NT2/D1 (cell line): ENCODE measurements around the gene DPP6.

Experiments
- DNase-seq: peaks from one replicate; pipeline ENCODE4 v3.0.0-alpha.2; 2011; ENCODE audit warnings: low read depth, low spot score
- H3K27me3 ChIP-seq: 2 replicates; pipeline ENCODE4 v1.6.0; 2011; ENCODE audit warnings: mild to moderate bottlenecking; ENCODE audit not compliant: insufficient read length, insufficient read depth
- H3K36me3 ChIP-seq: 2 replicates; pipeline ENCODE4 v1.6.1; 2011; ENCODE audit warnings: mild to moderate bottlenecking, low read length, mixed read lengths; ENCODE audit not compliant: insufficient read depth, insufficient read length
- H3K4me1 ChIP-seq: 2 replicates; pipeline ENCODE4 v1.5.1; 2011; ENCODE audit not compliant: insufficient read depth, insufficient read length
- H3K4me3 ChIP-seq: 2 replicates; pipeline ENCODE4 v1.5.1; 2011; ENCODE audit warnings: low read depth; ENCODE audit not compliant: insufficient read length
- H3K9ac ChIP-seq: 2 replicates; pipeline ENCODE4 v1.6.0; 2011; ENCODE audit warnings: low read depth; ENCODE audit not compliant: insufficient read length
- H3K9me3 ChIP-seq: 2 replicates; pipeline ENCODE4 v1.5.1; 2011; ENCODE audit warnings: mild to moderate bottlenecking, low read length; ENCODE audit not compliant: insufficient read depth
- SUZ12 ChIP-seq: IDR thresholded peaks from 2 replicates; pipeline ENCODE4 v1.6.1; 2011; ENCODE audit not compliant: insufficient read length, insufficient read depth; ENCODE audit errors: extremely low read depth
- YY1 ChIP-seq: IDR thresholded peaks from 2 replicates; pipeline ENCODE4 v1.6.1; 2011; ENCODE audit not compliant: insufficient read length, insufficient read depth
- ZNF274 ChIP-seq: IDR thresholded peaks from 2 replicates; pipeline ENCODE4 v1.6.1; 2011; ENCODE audit warnings: mild to moderate bottlenecking, low read depth, low read length

DPP6 gene

DNA sequence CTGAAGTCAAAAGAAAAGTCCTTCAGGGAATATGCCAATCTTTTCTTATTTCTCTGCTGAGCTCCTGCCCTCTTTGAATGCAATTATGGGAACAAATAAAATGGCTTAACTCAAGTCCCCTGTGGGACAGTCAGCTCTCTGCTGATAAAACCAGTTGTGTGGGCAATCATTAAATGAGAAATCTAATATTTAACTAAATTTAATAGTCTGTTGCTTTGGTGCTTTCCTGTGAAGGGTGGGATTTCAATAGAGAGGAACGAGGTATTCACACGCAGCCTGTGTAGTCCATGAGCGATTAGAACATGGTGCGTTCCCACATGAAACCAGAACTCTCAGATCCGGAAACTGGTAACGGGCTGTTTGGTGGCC is 812.3 kb downstream of the DPP6 start:
- TF ChIP-seq ZNF274 (no peak), YY1 (no peak), SUZ12 (no peak)
- no peaks in the 10 kb centered on the region for H3K9me3 ChIP-seq
- H3K4me3 ChIP-seq: no peak overlapping the region
- peaks cover 11% of the 10 kb centered on the region for H3K27me3 ChIP-seq
- peaks cover 6% of the 10 kb centered on the region for H3K4me1 ChIP-seq
- H3K36me3 ChIP-seq: no peaks in the 10 kb centered on the region
- no peak overlapping the region for H3K9ac ChIP-seq
- no peak for DNase-seq

DNA sequence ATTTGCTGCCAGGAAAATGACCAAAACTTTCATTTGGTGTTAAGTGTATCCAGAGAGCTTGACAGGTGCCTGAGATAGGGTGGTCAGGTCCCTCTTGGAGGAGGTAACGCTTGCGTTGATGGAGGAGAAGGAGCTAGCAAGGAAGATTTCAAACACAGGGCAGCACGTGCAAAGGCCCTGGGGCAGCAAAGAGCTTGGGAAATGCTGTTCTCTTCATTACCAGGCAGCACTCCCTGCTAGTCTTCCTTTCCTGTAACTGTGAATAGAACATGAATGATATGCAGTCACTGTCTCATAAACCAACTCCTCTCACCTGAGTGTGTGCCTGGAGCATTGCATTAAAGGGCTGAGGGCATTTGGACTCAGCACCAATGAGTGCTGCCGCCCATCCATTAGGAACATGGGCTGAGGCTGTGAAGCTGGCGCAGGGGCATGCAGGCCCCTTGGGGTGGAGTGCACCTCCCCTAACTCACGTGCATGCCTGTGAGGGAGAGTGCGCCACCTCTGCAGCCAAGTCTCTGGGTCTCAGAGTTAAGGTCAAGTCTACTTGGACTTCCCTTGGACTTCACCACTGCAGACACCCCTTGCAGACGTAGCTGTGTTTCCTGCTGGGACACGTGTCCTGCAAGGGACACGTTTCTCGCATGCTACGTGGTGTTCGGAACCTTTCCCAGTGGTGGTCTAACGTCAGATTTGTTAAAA is 813.9 kb downstream of the DPP6 start:
- DNase-seq: no peak
- H3K4me1 ChIP-seq: peaks cover 7% of the 10 kb centered on the region
- no peaks in the 10 kb centered on the region for H3K9me3 ChIP-seq
- H3K9ac ChIP-seq: no peak overlapping the region
- H3K27me3 ChIP-seq: peaks cover 11% of the 10 kb centered on the region
- no peak overlapping the region for H3K4me3 ChIP-seq
- no peaks in the 10 kb centered on the region for H3K36me3 ChIP-seq
- no peak for TF ChIP-seq YY1
- no peak for TF ChIP-seq ZNF274
- TF ChIP-seq SUZ12: no peak

- Histone ChIP-seq H3K27me3 (peaks cover 11% of the 10 kb centered on the region), H3K4me3 (no peak overlapping the region), H3K36me3 (no peaks in the 10 kb centered on the region), H3K9ac (no peak overlapping the region), H3K4me1 (peaks cover 7% of the 10 kb centered on the region), H3K9me3 (no peaks in the 10 kb centered on the region)
- TF ChIP-seq SUZ12: no peak
- TF ChIP-seq YY1: no peak
- TF ChIP-seq ZNF274: no peak
- DNase-seq: no peak
Observed at GRCh38 chr7:154867068-154867467, 814.9 kb downstream of the DPP6 start.

DNA sequence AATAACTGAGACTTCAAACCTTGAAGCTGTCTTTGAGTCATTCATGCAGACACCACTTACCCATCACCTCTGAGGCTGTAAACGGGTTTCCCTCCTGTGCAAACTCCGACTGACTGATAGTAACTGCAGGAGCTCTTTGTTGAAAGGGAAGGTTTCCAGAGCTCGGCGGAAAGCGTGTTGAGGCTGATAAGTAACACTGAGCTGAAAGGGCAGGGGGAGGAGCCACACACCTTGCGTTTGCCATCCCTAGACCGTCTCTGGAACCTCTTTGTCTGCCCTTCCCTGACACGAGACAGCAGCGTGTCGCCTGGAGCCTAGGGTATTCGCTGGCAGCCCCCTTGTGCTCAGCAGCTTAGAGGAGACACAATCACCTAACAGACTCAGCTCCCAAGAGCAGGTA is 816.7 kb downstream of the DPP6 start:
- Histone ChIP-seq H3K9ac (peak overlapping the region; percentile 8), H3K36me3 (no peaks in the 10 kb centered on the region), H3K9me3 (no peaks in the 10 kb centered on the region), H3K4me3 (no peak overlapping the region), H3K27me3 (peaks cover 11% of the 10 kb centered on the region), H3K4me1 (peaks cover 11% of the 10 kb centered on the region)
- TF ChIP-seq ZNF274: no peak
- TF ChIP-seq SUZ12: no peak
- no peak for TF ChIP-seq YY1
- no peak for DNase-seq

DNA sequence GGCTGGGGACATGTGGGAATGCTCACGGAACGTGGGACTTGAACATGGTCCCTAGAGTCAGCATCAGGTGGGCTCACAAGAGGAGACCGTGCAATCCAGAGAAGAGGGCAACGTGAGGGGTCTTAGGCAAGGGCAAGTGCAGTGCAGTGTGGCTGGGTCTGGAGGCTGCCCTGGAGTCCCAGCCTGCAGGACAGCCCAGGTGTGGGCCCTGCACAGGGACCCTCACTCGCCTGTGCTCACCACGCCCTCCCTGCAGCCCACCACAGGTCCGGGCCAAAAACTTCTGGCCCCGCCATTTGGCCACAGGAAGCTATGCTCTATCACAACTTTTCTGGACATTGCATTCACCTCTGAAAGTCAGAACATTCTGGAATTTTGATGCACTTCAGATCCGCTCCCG is 817.2 kb downstream of the DPP6 start:
- Histone ChIP-seq H3K4me3 (no peak overlapping the region), H3K36me3 (no peaks in the 10 kb centered on the region), H3K27me3 (peaks cover 11% of the 10 kb centered on the region), H3K9ac (no peak overlapping the region), H3K9me3 (no peaks in the 10 kb centered on the region), H3K4me1 (peaks cover 11% of the 10 kb centered on the region)
- TF ChIP-seq YY1 (no peak), SUZ12 (no peak), ZNF274 (no peak)
- no peak for DNase-seq

DNA sequence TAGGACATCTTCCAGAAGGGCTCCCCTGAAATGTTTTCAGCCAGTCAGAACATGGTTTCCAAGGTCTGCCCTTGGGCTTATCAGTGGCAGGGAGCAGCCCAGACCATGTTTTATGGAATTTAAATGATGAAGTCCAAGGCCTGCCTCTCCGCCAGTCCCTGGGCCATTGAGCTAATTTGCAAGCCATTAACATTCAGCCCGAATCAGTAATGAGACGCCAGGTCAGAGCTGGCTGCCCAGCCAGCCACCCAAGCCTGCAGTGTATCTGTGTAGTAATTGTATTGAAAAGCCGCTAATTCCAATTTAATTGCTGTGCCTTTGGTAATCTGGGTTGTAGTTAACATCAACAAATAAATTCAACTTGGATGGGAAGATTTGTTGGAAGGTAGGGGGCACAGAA is 819.3 kb downstream of the DPP6 start:
- no peaks in the 10 kb centered on the region for H3K9me3 ChIP-seq

DNA sequence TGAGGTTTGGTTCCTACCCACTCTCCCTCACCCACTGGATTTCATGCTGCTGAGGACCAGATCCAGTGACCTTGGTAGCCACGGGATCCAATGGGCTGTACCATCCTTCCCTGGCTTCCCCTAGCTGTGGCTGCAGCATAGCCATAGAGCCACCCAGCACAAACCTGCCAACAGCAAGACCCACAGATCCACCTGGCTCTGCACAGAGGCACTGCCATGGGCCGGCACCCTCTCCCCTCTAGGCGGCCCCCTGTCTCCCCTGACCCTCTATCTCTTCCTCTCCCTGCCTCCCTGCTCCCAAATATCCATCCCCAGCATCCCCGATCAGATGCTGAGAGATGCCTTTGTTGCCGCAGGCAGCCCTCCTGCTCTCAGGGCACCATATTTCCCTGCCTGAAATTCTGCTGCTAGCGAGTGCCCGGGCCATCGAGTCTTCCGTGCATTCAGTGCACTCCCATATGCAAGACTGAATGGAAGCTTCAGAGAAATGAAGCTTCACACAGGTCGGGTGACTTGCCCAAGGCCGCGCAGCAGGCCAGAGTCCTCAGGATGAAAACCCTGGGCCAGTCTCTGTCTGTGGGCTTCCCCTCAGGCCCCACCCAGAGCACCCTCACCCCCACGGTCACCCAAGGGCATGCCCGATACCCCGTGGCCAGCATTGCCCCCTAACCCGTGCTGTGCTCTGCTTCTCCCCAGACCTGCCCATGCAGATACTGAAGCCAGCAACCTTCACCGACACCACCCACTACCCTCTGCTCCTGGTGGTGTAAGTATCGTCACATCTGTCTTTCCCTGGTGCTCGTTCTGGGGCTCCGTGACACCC is 819.9 kb downstream of the DPP6 start:
- Histone ChIP-seq H3K9me3 (no peaks in the 10 kb centered on the region), H3K9ac (no peak overlapping the region), H3K4me3 (no peak overlapping the region), H3K4me1 (peaks cover 13% of the 10 kb centered on the region), H3K27me3 (peaks cover 16% of the 10 kb centered on the region), H3K36me3 (no peaks in the 10 kb centered on the region)
- TF ChIP-seq YY1 (no peak), SUZ12 (no peak), ZNF274 (no peak)
- no peak for DNase-seq

More for the DNA sequence above, 819.3 kb downstream of the DPP6 start:
- TF ChIP-seq ZNF274 (no peak), SUZ12 (no peak), YY1 (no peak)
- Histone ChIP-seq H3K27me3 (peaks cover 16% of the 10 kb centered on the region), H3K4me3 (no peak overlapping the region), H3K36me3 (no peaks in the 10 kb centered on the region), H3K4me1 (peaks cover 11% of the 10 kb centered on the region), H3K9ac (no peak overlapping the region)
- peak; percentile 48 for DNase-seq
